ENCODE data around the gene HP.
"Not testable (repeated sequence)": the region's sequence is repeated elsewhere in the genome, so short reads cannot be mapped to it uniquely, and the experiment has no call there.

HP gene, protein sequence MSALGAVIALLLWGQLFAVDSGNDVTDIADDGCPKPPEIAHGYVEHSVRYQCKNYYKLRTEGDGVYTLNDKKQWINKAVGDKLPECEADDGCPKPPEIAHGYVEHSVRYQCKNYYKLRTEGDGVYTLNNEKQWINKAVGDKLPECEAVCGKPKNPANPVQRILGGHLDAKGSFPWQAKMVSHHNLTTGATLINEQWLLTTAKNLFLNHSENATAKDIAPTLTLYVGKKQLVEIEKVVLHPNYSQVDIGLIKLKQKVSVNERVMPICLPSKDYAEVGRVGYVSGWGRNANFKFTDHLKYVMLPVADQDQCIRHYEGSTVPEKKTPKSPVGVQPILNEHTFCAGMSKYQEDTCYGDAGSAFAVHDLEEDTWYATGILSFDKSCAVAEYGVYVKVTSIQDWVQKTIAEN

DNA sequence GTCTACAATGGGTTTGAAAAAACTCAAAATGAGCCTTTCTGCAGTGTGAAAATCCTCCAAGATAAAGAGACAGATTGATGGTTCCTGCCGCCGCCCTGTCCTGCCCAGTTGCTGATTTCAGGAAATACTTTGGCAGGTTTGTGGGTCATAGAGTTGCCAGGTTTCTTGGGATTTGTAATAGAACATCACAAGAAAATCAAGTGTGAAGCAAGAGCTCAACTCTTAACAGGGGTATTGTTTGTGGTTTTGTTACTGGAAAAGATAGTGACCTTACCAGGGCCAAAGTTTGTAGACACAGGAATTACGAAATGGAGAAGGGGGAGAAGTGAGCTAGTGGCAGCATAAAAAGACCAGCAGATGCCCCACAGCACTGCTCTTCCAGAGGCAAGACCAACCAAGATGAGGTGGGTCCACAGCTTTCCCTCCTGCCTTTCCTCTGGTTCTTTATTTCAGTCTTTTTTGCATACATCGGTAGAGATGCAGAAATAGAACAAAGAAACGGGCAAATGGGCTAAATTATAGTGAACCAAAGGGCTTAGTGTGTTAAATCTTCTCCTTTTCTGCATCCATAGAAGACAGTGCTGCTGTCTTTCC, at the start of gene HP:
HP (plus strand) TSS at position 252 of the 594 bp plus-strand sequence; CDS start at position 400, 148 bp downstream.
- not testable (repeated sequence) for H3K4me3 ChIP-seq (ENCODE audit: low read length); DNase-seq (ENCODE audit: low read depth)

DNA sequence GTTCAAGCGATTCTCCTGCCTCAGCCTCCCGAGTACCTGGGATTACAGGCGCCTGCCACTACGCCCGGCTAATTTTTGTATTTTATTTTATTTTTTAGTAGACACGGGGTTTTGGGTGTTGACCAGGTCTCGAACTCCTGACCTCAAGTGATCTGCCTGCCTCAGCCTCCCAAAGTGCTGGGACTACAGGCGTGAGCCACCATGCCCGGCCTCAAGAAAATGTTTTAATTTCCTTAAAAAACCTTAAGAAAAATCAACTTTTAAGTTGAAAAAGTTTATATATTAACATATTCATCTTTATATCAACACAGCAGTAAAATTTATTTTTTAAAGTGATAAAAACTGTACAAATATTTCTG, 46.3 kb upstream of the HP start:
- not testable (repeated sequence) for DNase-seq (ENCODE audit: low read depth)
- peak overlapping the region; percentile 39 for H3K4me3 ChIP-seq (ENCODE audit: low read length)

DNA sequence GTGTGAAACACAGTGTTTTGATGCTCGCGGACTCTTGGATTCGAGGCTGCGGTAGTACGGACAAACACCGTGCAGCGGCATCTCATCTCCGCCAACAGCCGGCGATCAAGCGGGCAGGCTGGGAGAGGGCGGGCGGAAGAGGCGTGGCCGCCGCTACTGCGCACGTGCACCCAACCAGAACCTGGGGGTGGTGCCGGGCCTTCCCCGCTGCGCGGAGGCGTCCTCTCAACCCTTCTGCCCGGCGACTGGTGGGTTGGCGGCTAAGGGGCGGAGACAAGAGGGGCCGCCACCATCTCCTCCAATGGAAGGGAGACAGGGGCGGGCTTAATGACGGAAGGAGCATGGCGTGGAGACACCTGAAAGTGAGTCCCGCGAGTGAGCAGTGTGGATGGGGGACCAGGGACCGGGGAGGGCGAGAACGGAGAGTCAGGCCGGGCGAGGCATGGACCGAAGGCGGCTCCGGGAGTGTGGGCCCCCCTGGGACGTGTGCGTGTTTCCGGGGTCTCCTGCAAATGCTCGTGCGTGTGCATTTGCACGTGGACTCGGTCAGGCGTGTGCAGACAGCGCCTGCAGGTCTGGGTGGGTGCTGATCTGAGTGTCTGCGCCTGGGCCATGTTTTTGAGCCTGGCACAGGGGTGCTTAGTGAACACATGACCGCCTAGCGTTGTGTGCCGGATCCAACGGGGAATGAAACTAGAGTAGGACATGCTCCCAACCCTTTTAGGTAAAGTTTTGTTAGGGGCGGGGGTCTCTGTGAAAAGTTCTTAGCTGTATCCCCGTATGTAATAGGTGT, 45.7 kb upstream of the HP start, which contains the start of gene DHODH:
DHODH (plus strand) TSS at position 321 of the 793 bp plus-strand sequence; CDS start at position 342, 21 bp downstream.
- peak; percentile 91 for DNase-seq (ENCODE audit: low read depth)
- peak within 1 kb of the TSS; percentile 95 for H3K4me3 ChIP-seq (ENCODE audit: low read length)
- TF ChIP-seq, protein P1, sequence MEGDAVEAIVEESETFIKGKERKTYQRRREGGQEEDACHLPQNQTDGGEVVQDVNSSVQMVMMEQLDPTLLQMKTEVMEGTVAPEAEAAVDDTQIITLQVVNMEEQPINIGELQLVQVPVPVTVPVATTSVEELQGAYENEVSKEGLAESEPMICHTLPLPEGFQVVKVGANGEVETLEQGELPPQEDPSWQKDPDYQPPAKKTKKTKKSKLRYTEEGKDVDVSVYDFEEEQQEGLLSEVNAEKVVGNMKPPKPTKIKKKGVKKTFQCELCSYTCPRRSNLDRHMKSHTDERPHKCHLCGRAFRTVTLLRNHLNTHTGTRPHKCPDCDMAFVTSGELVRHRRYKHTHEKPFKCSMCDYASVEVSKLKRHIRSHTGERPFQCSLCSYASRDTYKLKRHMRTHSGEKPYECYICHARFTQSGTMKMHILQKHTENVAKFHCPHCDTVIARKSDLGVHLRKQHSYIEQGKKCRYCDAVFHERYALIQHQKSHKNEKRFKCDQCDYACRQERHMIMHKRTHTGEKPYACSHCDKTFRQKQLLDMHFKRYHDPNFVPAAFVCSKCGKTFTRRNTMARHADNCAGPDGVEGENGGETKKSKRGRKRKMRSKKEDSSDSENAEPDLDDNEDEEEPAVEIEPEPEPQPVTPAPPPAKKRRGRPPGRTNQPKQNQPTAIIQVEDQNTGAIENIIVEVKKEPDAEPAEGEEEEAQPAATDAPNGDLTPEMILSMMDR (conservative IDR thresholded peaks at IDR 0.05; ENCODE audit: low read depth, low read length): no peak

DNA sequence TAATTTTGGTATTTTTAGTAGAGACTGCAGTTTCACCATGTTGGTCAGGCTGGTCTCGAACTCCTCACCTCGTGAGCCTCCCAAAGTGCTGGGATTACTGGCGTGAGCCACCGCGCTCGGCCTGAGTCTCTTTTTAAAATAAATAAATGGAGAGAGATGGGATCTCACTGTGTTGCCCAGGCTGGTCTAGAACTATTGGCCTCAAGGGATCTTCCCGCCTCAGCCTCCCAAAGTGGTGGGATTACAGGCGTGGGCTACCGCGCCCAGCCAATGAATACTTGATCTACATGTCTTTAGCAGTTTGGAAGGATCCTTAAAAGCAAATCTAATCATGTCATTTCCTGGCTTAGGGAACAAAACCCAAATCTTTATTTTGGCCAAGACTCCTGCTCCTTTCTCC, 44.5 kb upstream of the HP start:
- TF ChIP-seq, protein P1 (conservative IDR thresholded peaks at IDR 0.05; ENCODE audit: low read depth, low read length): no peak
- H3K4me3 ChIP-seq (ENCODE audit: low read length): no peak overlapping the region
- no peak for DNase-seq (ENCODE audit: low read depth)

- no peak for DNase-seq (ENCODE audit: low read depth)
- no peak overlapping the region for H3K4me3 ChIP-seq (ENCODE audit: low read length)
- TF ChIP-seq, protein P1 (conservative IDR thresholded peaks at IDR 0.05; ENCODE audit: low read depth, low read length): no peak
Measured at GRCh38 chr16:72012607-72013006, 41.7 kb upstream of the HP start.

- TF ChIP-seq, protein P1 (conservative IDR thresholded peaks at IDR 0.05; ENCODE audit: low read depth, low read length): no peak
- no peak for DNase-seq (ENCODE audit: low read depth)
- H3K4me3 ChIP-seq (ENCODE audit: low read length): no peak overlapping the region
Measured at GRCh38 chr16:72013389-72013788, 40.9 kb upstream of the HP start.

- H3K4me3 ChIP-seq (ENCODE audit: low read length): no peak overlapping the region
- TF ChIP-seq, protein P1 (conservative IDR thresholded peaks at IDR 0.05; ENCODE audit: low read depth, low read length): no peak
- DNase-seq (ENCODE audit: low read depth): no peak
Measured at GRCh38 chr16:72013888-72014581, 40.3 kb upstream of the HP start.
